DMS79 (cell line): ENCODE results near the gene FUT8.

ENCODE experiments used
- DNase-seq: peaks from one replicate; lab custom pipeline; 2025; lab: John Stamatoyannopoulos, UW

FUT8 gene

DNA sequence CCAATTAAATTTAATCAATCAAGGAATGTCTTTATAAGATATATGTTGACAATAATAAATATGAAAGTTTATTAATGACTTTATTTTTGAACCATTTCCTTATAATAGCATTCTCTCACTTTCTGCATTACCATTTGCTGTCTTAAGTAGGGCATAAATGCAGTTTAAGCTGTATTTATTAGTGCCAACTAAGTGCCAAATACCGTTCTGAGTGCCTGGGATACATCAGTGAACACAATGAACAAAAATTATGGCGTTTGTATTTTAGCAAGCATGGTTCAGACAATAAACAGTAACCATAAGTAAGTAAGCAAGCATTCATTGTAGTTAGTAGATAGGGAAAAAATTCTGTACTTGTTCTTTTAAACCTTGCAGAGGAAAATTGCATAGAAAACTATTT is 145.8 kb downstream of the FUT8 start:
- DNase-seq, result no peak

DNA sequence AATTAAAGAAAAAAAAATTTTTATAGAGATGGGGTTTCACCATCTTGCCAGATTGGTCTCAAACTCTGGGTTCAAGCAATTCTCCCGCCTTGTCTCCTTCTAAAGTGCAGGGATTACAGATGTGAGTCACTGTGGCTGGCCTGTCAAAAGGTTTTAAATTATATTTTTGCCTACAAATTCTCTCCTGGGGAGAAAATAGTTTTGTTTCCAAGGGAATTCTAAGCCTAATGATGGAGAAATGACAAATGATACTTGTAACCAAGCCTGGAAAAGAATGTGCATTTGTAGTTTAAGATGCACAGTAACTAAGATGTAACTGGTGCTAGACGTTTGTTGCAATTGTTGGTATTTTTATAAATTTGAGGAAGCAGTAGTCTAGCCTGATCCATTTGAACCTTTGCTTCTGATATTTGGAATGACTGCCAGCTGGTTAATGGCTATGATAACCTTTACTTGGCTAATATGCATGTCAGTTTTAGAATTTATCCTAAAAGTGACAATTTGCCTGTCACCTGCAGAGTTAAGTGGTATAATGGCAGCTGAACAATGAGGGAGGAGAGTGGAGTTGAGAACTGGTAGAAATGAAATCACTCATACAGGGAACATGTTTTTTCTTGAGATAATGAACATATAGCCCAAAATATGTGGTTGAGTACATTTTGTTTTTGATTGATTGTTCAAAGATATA is 148.0 kb downstream of the FUT8 start:
- DNase-seq, result no peak

DNA sequence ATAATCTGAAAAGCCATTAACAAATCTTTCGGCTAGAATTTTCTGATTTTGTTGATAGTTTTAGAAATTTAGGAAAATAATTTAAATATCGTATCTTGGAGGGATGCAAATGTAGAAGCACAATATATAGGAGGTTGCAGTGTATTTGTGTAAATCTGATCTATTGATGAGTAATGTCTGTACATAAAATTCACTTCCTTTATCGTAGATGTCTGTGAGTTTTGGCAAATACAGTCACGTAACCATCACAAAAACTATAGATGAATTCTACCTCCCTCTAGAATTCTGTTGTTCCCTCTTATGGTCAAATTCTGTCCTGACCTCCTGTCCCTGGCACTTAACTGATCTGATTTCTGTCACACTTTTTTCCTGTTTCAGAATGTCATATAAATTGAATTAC is 151.8 kb downstream of the FUT8 start:
- DNase-seq, result no peak

DNA sequence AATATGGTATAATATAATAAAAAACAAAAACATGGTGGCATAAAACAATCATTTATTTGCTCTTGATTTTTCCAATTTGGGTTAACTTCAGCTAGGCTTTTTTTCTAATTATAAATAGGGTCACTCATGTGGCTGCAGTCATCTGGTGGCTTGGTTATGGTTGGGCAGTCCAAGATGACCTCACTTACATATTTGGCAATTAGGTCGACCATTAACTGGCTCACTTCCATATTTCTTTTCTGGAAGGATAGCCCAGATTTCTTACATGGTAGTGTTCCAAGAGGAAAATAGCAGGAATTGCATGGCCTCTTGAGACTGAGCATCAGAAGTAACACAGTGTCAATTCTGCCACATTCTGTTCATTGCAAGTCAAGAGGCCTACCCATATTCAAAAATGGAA is 153.4 kb downstream of the FUT8 start:
- DNase-seq, result no peak

DNA sequence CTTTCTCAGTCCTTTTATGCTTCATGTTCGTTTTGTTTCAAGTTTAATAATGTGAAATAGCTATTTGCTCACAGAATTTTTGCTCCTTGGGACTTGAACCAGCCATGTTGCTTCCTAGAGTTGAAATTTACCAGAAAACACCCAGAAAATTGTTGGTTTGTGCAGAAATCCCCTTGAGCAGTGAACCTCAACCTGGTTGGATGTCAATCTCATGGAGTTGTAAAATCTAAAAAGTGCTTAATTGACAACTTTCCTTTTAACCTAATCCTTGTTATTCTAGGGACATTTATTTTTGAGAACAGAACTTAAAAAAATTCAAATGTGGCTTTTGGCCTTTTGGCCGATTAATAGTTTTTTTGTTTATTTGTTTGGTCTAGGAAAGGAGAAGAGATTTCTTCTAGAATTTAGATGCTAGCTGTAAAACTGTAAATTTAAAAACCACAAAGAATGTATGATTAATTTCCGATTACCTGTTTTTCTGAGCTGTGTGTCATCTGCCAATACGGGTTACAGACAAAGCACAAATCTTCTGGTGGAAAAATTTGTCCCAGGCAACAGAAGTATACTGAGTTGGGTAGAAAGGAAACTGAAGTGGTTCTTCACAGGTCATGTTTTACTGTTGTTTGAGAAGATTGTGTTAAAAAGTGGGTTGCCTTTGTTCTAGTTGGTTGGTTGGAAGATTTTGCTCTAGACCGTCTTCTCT is 154.4 kb downstream of the FUT8 start:
- no peak for DNase-seq

DNA sequence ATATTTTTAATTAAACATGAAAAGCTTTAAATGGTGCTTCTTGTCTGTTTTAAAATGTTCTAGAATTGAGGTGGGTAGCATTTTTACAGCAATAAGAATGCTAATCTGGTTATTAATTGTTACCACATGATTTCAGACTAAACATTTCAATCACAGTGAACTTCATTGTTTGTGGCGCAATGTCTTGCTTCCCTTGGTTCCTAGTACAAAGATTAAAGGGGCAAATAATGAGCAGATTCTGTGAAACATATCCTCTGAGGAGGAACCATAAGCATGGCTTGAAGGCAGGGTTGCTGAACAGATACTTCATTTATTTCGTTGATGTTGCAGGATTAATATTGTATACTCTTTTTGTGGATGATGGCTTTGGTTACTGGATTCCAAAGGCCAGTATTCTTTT is 162.1 kb downstream of the FUT8 start:
- no peak for DNase-seq

DNA sequence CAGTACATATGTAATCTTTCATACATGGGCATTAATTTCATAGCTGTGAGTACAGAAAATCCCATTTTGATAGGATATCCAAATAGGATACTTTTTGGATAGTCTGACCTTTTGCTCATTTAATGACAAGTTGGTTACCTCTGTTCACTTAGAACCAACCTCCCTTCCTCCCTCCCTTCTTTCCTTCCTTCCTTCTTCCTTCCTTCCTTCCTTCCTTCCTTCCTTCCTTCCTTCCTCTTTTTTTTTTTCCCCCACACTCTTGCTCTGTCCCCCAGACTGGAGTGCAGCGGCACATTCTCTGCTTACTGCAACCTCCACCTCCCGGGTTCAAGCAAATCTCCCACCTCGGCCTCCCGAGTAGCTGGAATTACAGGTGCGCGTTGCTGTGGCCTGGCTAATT is 162.9 kb downstream of the FUT8 start:
- no peak for DNase-seq

DNA sequence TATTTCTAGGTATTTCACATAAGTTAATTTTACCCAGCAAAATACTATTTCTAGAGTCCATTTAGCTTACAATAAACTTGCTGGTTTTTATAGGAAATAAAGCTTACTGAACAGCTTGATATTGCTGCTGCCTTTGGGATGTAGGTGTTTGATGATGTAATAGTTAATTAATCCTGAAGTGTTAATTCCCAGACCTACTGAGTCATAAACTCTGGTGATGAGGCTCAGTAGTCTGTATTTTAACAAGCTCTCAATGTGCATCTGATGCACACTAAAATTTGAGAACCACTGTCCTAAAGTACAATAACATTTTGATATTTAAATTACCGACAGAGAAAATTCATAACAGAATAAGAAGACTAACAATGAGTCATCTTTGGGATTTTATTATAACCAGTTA is 168.4 kb downstream of the FUT8 start:
- no peak for DNase-seq

DNA sequence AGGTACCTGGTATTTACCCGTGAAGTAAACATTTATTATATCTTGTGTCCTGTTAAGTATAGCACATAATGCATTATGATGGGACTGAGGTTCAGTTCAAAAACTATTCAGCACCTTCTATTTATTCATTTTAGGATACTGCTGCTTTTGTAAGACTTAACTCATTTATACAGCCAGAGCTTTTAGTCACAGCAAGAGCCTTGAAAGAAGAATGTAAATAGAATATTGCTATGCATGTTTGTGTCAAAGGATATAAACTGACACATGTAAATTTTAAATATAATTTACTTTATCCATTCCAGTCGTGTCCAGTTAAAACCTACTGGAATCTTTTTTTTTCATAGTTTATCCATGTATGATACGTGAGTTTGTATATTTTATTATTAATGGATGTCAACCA is 168.8 kb downstream of the FUT8 start:
- DNase-seq, result no peak

DNA sequence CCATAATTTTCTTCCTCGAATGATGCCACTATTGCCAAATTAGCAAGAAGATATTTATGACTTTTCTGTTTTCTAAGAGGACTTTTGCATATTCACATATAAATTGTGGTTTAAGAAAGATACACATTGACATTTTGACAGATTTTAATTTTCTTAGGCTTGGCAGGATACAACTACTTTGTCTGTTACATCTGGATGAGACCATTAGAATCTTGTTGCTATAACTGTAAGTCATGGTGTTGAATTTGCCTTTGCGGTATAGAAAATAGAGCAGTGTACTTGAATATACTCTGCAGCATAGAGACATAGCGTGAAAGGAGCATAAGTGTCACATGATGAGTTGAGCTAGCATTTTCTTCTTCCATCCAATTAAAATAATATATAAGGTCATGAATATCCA is 169.3 kb downstream of the FUT8 start:
- DNase-seq, result no peak

DNA sequence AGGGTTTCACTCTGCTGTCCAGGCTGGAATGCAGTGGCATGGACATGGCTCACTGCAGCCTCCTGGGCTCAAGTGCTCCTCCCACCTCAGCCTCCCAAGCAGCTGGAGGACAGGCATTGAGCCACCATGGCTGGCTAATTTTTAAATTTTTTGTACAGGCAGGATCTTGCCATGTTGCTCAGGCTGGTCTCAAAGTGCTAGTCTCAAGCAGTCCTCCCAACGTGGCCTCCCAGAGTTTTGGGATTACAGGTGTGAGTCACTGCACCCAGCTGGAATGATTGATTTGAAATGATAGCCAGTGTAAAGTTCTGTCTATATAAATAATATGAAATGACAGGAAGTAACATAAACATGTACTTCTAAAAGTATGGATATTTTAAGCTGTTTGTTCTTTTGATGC is 172.7 kb downstream of the FUT8 start:
- DNase-seq, result no peak

DNA sequence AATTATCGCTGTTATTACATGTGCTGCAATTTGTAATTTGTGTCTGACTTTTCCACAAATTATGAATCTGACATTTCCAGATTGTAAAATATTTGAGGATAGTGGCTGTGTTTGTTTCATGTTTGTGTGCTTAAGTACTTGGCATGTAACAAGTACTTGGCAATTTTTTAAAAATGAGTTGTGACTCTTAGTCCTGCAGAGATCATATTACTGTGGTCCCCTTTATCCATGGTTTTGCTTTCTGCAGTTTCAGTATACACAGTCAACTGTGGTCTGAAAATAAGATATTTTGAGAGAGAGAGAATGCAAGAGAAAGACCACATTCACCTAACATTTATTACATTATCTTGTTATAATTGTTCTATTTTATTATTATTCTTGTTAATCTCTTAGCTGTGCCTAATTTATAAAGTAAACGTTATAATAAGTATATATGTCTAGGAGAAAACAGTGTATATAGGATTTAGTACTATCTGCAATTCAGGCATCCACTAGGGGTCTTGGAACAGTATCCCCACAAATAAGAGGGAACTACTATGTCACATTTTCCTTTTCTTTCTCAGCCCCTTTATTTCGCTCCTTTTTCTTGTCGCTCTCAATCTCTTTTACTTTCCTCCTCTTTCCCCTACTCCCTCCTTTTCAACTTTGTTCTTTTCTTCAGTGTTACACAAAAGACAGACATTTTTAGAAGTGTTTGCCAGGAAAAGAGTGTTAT is 176.1 kb downstream of the FUT8 start:
- peak; percentile 38 for DNase-seq

DNA sequence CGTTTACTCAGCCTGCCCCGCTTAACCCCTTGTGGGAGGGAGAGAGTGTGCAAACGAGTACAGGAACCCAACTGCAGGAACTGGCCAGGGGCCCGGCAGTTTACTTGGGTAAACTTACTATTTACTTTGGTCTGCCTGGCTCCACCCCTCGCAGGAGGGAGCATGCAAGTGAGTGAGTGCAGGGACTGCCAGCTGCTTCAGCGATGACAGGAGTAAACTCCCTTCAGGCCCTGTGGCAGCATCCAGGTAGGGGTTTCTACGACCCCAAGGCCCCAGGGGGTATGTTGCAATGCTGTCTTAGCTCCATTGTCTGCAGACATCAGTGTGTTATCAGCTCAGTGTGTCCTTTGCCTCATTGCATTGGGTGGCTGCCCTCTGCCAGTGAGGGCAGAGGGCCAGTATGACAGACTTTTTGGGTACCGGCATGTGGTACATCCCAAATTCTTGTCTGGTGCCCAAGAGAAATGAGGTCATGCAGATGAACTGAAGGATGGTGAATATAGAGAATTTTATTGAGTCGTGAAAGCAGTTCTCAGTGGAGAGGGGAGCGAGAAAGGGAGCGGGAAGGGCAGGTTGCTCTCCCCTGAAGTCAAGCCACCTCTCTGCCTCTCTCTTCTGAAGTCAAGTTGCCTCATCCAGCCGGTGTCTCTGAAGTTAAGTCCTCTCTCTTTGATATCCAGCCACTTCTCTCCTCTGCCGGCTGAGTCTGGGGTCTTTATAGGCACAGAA is 181.8 kb downstream of the FUT8 start:
- no peak for DNase-seq

DNA sequence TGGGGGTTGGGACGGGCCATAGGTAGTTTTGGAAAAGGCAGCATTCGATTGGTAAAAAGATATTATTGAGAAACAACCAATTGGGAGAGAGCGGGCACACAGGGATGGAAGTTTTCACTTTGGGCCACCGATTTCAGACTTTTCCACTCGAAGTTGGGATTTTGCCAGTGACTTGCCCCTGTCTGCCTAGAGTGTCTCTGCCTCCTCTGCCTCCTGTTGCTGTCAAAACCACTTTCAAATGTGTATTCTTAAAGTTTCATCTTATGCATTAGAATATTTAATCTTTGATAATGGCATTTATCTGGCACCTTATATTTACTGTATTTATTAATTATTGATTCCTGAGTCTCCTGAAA is 182.3 kb downstream of the FUT8 start:
- no peak for DNase-seq

DNA sequence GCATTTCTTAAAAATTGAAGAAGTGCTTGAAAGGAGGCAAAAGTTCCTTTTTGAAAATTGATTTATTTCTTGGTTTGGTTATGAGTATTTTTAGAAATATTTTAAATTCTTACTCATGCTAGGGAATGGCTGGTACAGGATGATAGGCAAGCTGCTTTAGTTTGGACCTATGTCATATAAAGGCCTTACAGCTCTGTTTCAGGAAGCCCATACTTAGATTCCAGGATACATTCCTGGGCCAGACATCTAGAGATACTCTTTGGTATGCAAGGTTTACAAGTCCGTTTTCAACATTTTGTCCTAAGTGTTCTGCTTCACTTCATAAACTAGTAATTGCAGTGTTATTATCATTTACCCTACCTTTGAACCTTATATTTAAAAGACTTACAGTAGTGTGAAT is 186.8 kb downstream of the FUT8 start:
- no peak for DNase-seq

DNA sequence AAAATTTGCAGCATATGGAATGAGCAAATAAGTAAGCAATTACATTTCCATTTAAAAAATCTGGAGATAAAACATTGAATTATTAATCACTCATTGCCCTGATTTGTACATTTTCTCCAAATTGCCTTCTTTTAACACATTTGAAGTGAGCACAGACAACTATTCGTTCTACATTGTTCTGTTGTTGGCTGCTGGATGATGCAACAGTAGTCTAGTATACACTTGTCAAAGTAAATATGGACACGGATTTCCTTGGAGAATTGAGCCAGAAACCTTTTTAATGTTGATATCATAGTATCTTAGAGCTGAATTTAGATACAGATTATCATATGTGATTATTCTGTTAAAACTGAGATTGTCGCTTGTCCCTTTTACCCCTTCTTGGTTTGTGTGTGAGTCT is 188.2 kb downstream of the FUT8 start:
- DNase-seq, result no peak

DNA sequence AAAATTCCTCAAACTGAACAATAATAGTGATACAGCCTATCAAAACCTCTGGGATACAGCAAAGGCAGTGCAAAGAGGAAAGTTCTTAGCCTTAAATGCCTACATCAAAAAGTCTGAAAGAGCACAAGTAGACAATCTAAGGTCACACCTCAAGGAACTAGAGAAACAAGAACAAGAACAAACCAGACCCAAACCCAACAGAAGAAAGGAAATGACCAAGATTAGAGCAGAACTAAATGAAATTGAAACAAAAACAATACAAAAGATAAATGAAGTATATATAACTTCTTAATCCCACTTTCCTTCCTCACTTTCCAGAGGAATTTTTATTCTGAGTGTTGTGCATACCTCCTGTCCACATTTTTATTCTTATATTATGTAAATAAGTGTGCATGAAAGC is 192.0 kb downstream of the FUT8 start:
- DNase-seq, result no peak

DNA sequence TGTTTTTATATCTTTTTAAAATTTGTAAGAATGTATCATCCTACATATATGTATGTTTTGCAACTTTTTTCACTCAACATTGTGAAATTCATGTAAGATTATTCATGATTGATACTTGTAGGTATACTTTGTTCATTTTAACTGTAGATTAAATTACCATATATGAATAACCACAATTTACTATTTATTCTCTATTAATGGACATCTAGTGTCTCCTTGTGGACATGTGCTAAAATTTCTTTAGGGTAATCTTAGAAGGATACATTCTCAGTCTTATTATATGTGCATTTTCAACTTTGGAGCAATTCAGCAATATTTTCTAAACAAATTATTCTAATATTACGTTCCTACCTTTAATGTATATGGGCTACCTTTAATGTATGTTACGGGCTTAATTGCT is 192.4 kb downstream of the FUT8 start:
- no peak for DNase-seq

DNA sequence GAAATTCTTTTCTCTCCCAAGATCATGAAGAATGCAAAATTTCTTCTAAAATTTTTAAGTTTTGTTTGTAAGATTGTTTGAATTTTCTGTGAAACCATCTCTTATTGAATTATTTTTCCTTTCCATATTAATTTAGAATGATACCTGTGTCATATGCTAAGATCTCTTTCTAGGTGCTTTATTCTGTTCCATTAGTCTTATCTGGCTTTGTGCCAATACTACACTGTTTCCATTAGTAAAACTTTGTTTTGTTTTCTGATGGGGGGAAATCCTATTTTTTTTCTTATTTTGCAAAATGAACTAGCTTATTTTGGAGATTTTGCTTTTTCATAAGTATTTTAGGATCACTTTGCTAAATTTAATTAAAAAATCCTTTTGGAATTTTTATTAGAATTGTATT is 193.9 kb downstream of the FUT8 start:
- DNase-seq, result no peak

DNA sequence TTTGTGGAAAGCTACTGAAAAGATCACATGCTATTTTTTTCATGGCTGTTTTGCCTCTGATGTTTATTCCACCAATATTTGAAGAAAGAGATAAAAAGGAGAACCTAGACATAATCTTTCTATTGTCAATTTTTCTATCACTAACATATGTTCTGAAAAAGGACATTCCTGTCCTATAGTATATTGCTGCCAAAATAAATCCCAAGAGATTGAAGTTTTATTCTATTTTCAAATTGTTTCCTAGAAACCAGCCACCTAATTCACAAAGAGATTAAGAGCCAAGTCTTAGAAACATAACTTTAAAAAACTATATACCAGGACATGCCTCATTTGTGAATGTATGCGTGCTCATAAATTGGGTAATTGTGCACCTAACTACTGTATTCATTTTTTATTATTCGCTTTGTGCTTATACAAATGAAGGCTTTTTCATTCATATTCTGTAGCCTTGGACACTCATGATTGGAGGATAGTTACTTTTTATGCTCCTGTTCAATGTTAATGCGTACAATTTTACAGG is 200.7 kb downstream of the FUT8 start:
- DNase-seq, result no peak

DNA sequence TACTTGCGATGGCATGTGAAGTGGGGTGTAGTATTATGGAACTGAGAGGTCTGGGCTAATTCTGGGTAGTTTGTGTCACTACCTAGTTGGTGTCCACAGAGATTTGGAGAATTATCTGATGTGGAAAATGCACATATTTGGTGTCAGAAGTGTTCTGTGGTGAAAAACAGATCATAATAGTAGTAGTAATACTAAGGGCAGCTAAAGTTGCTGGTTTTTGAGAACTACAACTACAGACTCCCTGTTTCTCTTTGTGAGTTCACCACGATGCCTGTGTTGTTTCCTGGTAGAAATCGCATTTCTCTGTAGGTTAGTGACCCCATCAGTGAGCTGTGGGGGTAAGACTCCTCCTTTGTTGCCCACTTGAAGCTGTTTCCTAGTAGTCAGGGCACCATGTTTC is 206.5 kb downstream of the FUT8 start:
- no peak for DNase-seq

DNA sequence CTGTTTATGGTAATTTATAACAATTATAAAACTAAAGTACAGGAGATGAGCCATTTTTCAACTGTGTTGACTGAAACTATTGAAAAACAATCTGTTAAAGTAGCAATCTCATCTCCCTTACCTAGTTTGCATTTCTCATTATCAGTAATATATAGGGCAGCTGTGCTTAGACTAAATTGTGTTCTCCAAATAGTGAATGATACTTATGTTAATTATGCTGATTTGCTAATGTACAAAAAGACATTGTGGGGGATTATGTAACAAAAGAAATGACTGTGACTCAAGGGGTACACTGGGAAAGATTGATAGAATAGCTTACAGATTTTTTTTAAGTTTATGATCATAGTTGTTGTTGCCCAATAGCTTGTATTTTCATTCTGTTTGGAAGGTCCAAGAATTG is 207.7 kb downstream of the FUT8 start:
- DNase-seq, result no peak

DNA sequence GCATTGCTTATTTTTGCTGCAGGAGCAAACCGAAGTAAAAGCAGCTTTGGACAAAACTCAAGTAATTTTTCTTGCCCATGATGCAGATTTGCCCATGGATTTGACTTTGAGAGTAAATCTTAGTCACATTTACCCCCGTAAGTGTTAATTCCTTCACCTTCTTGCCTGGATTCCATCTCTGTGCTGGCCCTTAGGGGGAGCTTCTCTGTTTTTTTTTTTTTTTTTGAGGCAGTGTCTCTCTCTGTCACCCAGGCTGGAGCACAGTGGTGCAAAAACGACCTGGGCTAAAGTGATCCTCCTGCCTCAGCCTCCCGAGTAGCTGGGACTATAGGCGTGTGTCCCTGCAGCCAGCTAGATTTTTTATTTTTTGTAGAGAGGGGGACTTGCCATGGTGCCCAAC is 210.2 kb downstream of the FUT8 start:
- no peak for DNase-seq
